ENCODE data around the gene PXYLP1.
A peak's percentile ranks its signal among the peaks of the same experiment; 100 is the strongest.
"Not testable (repeated sequence)": the region's sequence is repeated elsewhere in the genome, so short reads cannot be mapped to it uniquely, and the experiment has no call there.

Gene PXYLP1

DNA sequence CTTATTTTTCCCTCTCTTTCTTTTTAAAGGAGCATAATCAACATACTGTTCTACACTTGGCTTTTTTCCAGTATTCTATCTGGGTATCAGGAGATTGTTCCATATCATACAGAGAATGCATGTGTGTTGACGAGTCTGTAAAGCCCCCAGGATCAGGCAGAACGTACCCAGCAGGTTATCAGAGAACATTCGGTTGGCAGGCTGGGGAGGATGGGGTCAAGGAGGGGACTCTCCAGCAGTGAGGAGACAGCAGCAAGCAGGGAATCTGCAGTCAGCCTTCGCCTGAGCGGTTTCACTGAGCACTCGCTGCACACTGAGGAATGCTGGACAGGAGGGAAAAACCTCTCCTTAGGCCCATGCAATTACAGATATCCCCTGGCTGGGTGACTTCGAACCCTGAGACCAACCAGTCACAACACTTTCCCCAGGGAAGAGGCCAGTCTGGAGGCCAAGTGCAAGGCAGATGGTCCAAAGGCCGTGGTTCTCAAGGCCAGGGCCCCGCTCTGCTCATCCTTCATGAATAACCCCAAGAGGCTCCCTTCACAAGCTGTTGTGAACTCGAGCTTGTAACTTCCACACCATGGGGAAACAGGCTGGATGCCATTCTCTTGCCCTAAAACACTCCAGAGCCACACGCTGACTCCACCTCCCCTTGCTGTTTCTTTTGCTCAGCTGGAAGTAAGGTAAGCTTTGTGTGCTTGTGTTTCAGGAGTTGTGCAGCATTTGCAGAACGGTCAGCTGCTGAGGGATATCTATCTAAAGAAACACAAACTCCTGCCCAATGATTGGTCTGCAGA, 60.1 kb downstream of the PXYLP1 start:
- DNase-seq (ENCODE audit: low read depth in 1 of 2, low spot score in 1 of 2) = no peak

DNA sequence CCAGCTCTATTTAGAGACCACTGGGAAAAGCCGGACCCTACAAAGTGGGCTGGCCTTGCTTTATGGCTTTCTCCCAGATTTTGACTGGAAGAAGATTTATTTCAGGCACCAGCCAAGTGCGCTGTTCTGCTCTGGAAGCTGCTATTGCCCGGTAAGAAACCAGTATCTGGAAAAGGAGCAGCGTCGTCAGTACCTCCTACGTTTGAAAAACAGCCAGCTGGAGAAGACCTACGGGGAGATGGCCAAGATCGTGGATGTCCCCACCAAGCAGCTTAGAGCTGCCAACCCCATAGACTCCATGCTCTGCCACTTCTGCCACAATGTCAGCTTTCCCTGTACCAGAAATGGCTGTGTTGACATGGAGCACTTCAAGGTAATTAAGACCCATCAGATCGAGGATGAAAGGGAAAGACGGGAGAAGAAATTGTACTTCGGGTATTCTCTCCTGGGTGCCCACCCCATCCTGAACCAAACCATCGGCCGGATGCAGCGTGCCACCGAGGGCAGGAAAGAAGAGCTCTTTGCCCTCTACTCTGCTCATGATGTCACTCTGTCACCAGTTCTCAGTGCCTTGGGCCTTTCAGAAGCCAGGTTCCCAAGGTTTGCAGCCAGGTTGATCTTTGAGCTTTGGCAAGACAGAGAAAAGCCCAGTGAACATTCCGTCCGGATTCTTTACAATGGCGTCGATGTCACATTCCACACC, 60.9 kb downstream of the PXYLP1 start:
- DNase-seq (ENCODE audit: low read depth in 1 of 2, low spot score in 1 of 2) = no peak

DNA sequence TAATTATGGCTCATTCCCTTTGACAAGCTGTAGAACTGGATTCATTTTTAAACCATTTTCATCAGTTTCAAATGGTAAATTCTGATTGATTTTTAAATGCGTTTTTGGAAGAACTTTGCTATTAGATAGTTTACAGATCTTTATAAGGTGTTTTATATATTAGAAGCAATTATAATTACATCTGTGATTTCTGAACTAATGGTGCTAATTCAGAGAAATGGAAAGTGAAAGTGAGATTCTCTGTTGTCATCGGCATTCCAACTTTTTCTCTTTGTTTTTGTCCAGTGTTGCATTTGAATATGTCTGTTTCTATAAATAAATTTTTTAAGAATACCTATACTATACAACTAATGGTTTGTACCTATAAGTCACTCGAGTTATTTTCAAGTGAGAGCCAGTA, 62.7 kb downstream of the PXYLP1 start:
- DNase-seq (ENCODE audit: low read depth in 1 of 2, low spot score in 1 of 2) = no peak

DNA sequence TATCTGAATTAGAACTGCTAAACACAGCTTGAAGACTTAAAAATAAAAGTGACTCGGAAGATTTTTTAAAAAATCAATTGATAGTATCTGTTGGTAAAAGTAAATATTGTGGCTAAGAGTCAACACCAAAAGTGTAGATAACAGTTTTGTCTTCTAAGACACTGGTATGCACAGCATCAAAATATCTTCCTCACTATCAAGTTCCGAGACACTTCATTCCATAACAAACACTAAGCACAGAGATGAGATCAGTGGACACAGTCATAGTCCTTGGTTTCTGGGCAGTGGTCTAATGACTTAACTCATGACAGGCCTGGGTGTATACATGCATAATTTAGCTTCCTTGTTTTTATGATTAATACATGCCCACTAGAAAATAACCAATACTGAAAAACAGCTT, 63.2 kb downstream of the PXYLP1 start:
- DNase-seq (ENCODE audit: low read depth in 1 of 2, low spot score in 1 of 2) = no peak

DNA sequence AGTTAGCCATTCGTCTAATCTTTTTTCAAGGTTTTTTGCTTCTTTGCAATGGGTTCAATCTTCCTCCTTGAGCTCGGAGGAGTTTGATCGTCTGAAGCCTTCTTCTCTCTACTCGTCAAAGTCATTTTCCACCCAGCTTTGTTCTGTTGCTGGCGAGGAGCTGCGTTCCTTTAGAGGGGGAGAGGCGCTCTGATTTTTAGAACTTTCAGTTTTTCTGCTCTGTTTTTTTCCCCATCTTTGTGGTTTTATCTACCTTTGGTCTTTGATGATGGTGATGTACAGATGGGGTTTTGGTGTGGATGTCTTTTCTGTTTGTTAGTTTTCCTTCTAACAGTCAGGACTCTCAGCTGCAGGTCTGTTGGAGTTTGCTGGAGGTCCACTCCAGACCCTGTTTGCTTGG, 68.8 kb downstream of the PXYLP1 start:
- DNase-seq (ENCODE audit: low read depth in 1 of 2, low spot score in 1 of 2) = not testable (repeated sequence)

DNA sequence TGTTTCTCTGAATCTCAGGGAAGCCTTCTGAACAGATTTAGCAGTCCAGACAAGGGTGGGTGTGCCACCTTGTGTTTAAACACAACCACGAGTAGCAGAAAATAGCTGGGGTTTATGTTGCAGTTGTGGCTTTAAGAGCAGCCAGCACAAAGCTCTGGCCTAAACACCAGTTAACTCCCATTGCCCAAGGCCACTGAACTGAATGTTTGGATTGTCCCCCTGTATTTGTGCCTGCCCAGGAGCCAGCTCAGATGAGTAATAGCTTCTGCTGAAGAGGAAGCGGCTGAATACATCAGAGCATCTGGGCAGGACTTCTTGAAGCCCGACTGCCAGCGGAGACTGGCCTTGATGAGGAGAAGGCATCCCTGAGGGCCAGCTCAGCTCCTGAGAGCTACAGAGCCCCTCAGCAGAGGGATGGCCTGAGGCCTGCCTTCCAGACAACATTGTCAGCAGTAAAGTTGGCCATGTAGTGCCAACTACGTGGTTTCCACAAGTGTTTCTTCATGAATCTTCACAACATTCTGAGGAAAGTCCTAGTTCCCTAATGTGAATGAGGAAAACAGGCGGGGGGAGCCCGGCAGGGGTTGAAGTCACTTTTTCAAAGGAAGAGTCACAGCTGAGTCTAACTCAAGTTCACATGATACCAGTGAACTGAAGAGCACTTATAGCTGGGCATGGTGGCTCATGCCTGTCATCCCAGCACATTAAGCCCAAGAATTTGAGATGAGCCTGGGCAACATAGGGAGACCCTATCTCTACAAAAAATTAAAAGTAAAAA, 70.9 kb downstream of the PXYLP1 start:
- no peak for DNase-seq (ENCODE audit: low read depth in 1 of 2, low spot score in 1 of 2)

DNA sequence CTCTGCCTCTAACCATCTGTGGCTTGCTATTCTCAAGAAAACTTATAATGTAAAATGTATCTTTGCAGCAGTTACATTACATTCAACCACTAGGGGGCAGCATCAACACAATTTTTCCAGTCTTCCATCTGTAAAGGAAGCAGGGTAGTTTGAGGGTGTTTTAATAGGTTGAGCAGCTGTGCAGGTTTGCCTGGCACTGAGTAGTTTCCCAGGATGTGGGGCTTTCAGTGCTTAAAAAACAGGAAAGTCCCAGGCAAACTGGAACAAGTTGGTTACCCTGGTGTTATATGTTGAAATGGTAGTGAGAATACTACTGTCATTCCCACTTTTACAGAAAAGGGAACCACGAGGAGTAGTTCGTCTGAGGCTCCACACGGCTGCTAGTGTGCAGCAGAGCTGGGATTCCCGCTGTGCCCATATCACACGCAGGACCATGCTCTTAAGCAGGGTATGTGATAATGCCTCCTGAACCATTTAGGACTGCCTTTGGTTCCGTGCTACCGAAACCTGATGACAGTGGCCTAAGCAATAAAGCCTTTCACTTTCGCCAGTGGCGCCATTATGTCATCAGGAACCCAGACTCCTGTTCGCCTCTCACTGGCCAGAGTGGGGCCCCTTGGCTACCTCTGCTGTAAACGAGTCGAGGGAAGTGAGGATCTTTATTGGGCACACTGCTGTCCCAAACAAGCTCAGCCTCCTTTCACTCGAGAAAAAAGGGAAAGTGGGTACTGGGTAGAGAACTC, 72.0 kb downstream of the PXYLP1 start:
- no peak for DNase-seq (ENCODE audit: low read depth in 1 of 2, low spot score in 1 of 2)

DNA sequence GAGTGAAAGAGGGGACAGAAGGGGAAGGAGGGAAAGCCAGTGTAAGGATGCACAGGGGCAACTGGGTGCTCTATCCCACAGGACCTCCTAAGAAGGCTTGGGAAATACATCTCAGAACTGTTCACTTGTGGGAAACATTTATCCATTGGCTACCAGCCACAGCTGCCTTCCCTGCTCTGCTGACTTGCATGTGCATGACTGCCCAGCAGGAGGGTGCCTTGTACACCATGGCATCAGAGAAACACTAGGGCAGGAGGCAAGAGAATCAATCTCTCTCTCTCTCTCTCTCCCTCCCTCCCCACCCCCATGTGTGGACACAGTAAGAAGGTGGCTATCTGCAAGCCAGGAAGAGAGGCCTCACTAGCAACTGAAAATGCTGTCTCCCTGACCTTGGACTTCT, 73.8 kb downstream of the PXYLP1 start:
- no peak for DNase-seq (ENCODE audit: low read depth in 1 of 2, low spot score in 1 of 2)

DNA sequence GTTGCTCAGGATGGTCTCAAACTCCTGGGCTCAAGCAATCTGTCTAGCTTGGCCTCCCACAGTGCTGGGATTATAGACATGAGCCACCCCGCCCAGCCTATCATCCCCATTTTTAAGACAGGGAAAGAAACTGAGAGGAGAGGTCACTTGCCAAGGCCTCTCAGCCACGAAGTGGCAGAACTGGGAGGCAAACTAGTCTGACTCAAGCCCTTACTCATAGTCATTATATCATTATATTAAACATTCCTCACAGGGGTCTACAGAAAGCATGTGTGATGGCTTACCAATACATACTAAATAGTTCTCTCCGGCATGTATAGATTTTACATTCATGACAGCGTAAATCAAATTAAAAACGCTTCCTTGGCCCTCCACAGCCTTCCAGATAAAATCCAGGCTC, 74.7 kb downstream of the PXYLP1 start:
- no peak for DNase-seq (ENCODE audit: low read depth in 1 of 2, low spot score in 1 of 2)

DNA sequence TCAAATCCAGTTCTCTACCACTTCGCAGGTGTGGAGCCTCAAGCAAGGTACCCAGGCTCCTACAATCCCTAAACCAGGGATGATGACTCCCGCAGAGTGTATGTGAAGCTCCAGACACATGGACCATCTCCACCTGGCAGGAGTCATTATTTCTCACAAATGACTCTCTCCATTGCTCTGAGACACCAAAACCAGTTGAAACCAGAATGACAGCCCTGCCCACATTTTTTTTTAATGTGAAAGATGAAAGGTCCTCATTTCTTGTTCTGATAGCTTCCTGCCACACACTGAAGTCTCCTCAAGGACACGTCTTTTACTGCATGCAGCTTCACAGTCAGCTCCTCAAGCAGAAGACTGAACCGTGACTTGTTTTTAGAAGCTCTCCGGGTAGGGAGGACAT, 75.3 kb downstream of the PXYLP1 start:
- DNase-seq (ENCODE audit: low read depth in 1 of 2, low spot score in 1 of 2) = no peak

DNA sequence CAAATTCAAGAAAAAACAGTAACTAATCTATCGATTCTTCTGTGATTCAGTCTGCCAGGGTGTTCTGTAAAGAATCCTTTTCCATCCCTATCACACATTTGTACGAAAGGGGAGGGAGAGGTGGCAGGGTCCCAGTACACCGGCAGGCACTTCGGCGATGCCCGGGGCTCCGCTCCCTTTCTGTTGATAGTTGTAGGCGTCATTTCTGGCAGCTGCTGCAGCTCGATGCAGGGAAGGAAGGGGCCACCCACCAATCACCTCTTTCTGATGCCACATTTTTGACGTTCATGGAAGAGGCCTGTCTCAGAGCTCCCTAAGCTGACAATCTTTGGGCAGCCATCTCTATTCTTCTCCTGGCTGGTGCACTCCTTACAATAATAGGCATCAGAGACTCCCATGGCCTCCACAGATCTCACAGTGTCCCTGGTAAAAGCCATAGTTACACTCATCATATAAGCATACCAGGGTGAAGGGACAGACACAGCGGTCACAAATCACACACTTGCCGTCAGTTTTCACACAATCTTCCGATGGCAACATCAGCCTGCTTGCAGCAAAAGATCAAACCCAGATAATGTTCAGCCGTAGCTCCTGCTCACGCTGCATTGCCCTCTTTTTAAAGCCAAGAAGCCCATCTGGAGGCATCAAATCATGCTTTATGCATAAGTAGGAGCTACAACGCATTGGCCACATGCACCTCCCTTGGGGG, 75.9 kb downstream of the PXYLP1 start:
- no peak for DNase-seq (ENCODE audit: low read depth in 1 of 2, low spot score in 1 of 2)

DNA sequence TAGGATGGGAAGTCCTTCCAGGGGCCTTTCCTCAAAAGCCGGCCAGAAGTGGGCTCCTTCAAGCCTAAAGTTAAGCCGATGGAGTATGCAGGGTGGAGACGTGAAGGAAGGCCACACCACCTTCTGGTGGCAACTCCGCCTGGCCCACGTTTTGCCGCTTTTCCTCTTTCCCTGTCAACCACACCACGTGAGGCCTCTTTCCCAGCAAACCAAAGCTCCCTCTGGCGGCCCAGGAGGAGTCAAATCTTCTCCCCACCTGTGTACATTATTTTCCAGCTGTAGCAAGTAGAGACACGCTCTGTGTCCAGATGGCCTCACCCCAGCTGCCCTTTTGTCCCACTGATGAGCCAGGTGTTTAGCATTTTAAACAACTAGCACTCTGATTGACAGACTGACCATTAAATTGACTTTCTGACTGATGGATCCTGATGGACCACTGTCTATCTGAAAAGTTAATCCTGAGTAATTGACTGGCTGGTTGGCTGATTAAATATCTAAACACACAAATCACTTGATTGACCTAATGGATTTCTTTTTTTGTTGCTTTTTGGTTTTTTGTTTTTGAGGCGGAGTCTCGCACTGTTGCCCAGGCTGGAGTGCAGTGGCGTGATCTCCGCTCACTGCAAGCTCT, 77.1 kb downstream of the PXYLP1 start:
- DNase-seq (ENCODE audit: low read depth in 1 of 2, low spot score in 1 of 2) = no peak

DNA sequence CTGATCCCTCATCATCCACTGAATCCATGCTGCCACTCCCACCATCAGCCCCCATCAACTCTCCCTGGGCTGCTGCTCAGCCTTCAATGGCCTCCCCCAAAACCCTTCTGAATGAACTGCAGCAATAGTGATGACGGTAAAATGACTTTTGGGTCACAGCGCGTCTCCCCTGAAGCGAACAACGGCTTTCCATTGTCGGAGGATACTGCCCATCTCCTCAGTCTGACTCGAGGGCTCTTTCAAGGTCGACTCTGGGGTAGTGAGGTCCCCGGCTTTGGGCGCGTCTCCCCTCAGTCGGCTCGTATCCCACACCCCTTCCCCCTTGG, 79.5 kb downstream of the PXYLP1 start:
- DNase-seq (ENCODE audit: low read depth in 1 of 2, low spot score in 1 of 2) = no peak

DNA sequence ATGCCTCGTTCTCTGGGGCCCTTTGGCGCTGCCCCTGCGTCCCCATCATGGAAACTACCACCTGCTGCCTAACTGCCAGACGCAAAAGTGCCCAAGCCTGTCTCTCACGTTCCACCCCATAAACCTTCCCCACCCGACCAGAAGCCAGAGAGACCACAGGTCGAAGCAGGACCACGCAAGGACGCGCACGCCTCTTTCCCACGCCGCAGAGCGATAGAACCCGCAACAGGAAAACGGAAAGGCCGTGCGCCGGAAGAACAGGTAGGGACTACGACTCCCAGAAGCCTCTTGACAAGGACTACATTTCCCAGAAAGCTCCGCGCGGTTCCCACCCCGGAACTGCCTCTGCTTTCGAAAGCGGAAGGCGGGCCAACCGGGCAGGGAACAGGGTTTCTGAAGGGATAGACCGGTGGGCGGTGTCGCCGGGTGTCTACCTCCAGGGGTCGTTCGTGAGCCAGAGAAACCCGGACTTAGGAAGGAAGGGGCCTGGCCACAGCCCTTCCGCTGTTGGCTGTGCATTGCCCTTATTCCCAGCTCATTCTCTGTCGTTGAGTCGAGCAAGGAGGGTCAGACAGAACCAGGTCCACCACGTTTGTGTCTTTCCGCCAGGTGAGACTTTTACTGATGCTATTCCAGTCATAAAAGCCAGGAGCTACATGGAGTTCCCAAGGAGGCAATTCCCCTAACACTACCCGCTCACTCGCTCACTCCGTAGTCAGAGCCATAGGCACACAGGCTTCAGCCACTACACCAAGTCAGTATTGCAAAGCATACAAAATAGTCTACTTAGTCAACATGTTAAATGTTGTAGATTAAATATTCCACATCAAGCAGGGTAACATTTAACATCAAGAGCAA, 80.1 kb downstream of the PXYLP1 start:
- DNase-seq (ENCODE audit: low read depth in 1 of 2, low spot score in 1 of 2) = peak; percentile 96

DNA sequence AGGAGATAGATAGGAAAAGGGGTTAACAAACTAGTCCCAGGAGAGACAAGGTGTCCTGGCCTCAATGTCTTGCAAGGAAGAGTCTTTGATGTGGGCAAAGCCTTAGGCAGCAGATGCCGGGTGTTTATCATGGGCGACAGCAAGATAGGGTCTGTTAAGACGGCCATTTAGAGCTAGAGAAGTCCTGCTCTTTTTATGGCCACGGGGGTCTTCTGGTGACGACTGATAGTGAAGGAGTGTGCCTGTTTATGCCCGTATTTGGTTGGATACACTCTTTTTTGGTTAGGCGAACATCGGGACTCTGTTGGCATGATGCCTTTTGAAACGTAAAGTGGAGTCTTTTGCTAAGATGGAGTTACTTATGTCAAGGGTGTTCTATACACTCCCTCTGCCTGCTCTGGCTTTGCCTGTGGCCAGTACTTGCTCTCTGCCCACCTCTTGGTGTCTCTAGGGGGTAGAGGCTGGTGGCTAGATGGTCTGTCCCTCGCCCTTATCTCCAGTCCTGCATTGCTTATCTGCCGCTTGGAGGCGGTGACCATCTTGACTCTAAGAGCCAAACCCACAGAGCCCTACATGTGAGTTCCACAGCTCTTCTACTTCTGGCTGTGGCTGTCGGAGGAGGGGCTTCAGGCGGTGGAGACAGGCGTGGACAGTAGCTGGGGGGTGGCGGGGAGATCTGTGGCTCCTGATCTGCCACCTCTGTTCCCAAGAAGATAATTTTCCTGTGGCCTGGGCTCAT, 80.9 kb downstream of the PXYLP1 start:
- no peak for DNase-seq (ENCODE audit: low read depth in 1 of 2, low spot score in 1 of 2)

DNA sequence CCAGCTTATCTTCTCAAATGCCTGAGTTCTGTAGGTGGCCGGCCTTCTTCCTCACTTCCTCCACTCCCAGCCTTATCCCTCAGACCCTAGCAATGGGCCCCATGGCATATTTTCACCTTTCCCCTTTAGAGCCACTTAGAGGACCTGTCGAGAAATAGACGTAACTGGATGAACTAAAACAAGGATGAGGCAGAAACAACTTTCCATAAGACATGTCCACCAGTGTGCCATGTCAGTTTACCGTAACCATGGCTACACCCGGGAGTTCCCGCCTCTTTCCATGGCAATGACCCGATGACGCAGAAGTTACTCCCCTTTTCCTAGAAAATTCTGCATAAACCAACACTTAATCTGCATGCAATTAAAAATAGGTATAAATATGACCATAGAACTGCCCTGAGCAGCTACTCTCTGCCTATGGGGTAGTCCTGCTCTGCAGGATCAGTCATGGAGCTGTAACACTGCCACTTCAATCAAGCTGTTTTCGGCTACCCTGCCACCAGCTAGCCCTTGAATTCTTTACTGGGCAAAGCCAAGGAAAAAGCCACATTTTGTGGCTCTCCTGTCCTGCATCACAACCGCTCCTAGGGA, 81.6 kb downstream of the PXYLP1 start:
- DNase-seq (ENCODE audit: low read depth in 1 of 2, low spot score in 1 of 2) = no peak

DNA sequence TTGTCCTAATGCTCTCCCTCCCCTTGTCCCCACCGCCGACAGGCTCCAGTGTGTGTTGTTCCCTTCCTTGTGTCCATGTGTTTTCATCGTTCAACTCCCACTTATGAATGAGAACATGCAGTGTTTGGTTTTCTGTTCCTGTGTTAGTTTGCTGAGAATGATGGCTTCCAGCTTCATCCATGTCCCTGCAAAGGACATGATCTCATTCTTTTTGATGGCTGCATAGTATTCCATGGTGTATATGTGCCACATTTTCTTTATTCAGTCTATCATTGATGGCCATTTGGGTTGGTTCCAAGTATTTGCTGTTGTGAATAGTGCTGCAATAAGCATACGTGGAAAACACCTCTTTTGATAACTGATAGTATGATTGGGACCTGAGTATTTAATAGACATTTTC, 82.8 kb downstream of the PXYLP1 start:
- not testable (repeated sequence) for DNase-seq (ENCODE audit: low read depth in 1 of 2, low spot score in 1 of 2)

DNA sequence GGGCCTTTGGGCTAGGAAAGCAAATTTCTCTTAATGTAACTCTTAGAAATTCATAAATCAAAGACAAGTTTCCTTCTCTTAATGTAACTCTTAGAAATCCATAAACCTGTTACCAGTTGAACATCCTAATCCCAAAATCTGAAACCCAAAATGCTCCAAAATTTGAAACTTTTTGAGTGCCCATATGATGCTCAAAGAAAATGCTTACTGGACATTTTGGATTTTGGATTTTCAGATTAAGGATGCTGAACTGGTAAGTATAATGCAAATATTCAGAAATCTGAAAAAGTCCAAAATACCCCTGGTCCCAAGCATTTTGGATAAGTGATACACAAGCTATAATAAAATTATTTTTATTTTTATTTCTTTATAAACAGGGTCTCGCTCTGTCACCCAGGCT, 85.2 kb downstream of the PXYLP1 start:
- DNase-seq (ENCODE audit: low read depth in 1 of 2, low spot score in 1 of 2) = no peak
